Mesenchymal stem cell (in vitro differentiated cells and primary cell): Measurements from ENCODE around the gene SRRD.

Experiments
- DNase-seq: peaks from one replicate; pipeline ENCODE4 v3.0.0-alpha.2; 2013
- H2AFZ ChIP-seq: one replicate; pipeline ENCODE4 v1.6.1; 2013; ENCODE audit warnings: low read depth, mild to moderate bottlenecking, control low read depth, inconsistent platforms, low read length, moderate library complexity
- H2AK5ac ChIP-seq: 2 replicates; pipeline ENCODE4 v1.6.1; 2013; ENCODE audit warnings: low read length, moderate library complexity, mild to moderate bottlenecking, inconsistent platforms; ENCODE audit not compliant: severe bottlenecking
- H2BK120ac ChIP-seq: one replicate; pipeline ENCODE4 v1.6.1; 2013; ENCODE audit warnings: low read depth, mild to moderate bottlenecking, inconsistent platforms, low read length, moderate library complexity
- H2BK12ac ChIP-seq, 2 experiments: one replicate each; pipeline ENCODE4 v1.6.1; 2013; ENCODE audit warnings: inconsistent platforms in 2 of 2, low read length in 2 of 2, mild to moderate bottlenecking in 2 of 2, moderate library complexity in 2 of 2, control low read depth in 1 of 2
- H2BK15ac ChIP-seq: one replicate; pipeline ENCODE4 v1.6.1; 2013; ENCODE audit warnings: mild to moderate bottlenecking, low read depth, inconsistent platforms; ENCODE audit not compliant: poor library complexity, severe bottlenecking
- H2BK5ac ChIP-seq: 2 replicates; pipeline ENCODE4 v1.6.1; 2013; ENCODE audit warnings: low read depth, mild to moderate bottlenecking, low read length, control low read depth, inconsistent platforms; ENCODE audit not compliant: poor library complexity, severe bottlenecking
- H3K14ac ChIP-seq, 2 experiments: one replicate each; pipeline ENCODE4 v1.6.1; 2013; ENCODE audit warnings: inconsistent platforms in 2 of 2, low read length in 2 of 2, control low read depth in 1 of 2, mild to moderate bottlenecking in 1 of 2, moderate library complexity in 1 of 2
- H3K18ac ChIP-seq, 2 experiments: one replicate each; pipeline ENCODE4 v1.6.1; 2013; ENCODE audit warnings: inconsistent platforms in 2 of 2, low read length in 2 of 2, control low read depth in 1 of 2, low read depth in 1 of 2, mild to moderate bottlenecking in 1 of 2
- H3K23ac ChIP-seq, 2 experiments: one replicate each; pipeline ENCODE4 v1.6.1; 2013; ENCODE audit warnings: inconsistent platforms in 2 of 2, low read length in 2 of 2, mild to moderate bottlenecking in 2 of 2, moderate library complexity in 2 of 2, control low read depth in 1 of 2
- H3K27ac ChIP-seq: 2 replicates; pipeline ENCODE4 v1.5.1; 2013; ENCODE audit warnings: mild to moderate bottlenecking, moderate library complexity, low read length, control low read depth, inconsistent platforms; ENCODE audit not compliant: poor library complexity, severe bottlenecking
- H3K27me3 ChIP-seq, 2 experiments: 2 replicates each; pipeline versions ENCODE4 v1.6.1 to v1.7.0; 2013; ENCODE audit warnings: low read length in 2 of 2, mild to moderate bottlenecking in 2 of 2, moderate library complexity in 2 of 2, control low read depth in 1 of 2, inconsistent platforms in 1 of 2; ENCODE audit not compliant: control insufficient read depth in 1 of 2, insufficient read depth in 1 of 2
- H3K36me3 ChIP-seq, 2 experiments: 2 replicates each; pipeline versions ENCODE4 v1.6.1 to v1.7.0; 2013; ENCODE audit warnings: low read length in 2 of 2, control low read depth in 1 of 2, inconsistent platforms in 1 of 2, low read depth in 1 of 2, mild to moderate bottlenecking in 1 of 2; ENCODE audit not compliant: insufficient read depth in 2 of 2, control insufficient read depth in 1 of 2
- H3K4ac ChIP-seq, 2 experiments: one replicate each; pipeline ENCODE4 v1.6.1; 2013; ENCODE audit warnings: inconsistent platforms in 2 of 2, low read length in 2 of 2, mild to moderate bottlenecking in 2 of 2, moderate library complexity in 2 of 2, control low read depth in 1 of 2, low read depth in 1 of 2
- H3K4me1 ChIP-seq: 2 replicates; pipeline ENCODE4 v1.6.1; 2013; ENCODE audit warnings: low read depth, low read length, control low read depth; ENCODE audit not compliant: control insufficient read depth, insufficient read depth
- H3K4me2 ChIP-seq: 2 replicates; pipeline ENCODE4 v1.6.1; 2013; ENCODE audit warnings: low read length, mild to moderate bottlenecking, inconsistent platforms; ENCODE audit not compliant: poor library complexity, severe bottlenecking
- H3K4me3 ChIP-seq, 2 experiments: 2 replicates each; pipeline versions ENCODE4 v1.5.1 to v1.7.0; 2013; ENCODE audit warnings: low read length in 2 of 2, mild to moderate bottlenecking in 2 of 2, control low read depth in 1 of 2, low read depth in 1 of 2; ENCODE audit not compliant: insufficient read depth in 1 of 2
- H3K79me1 ChIP-seq: replicated peaks from 2 replicates; pipeline ENCODE4 v1.6.1; 2013; ENCODE audit warnings: mild to moderate bottlenecking, control low read depth, low read length, inconsistent platforms; ENCODE audit not compliant: poor library complexity, severe bottlenecking
- H3K9ac ChIP-seq: 2 replicates; pipeline ENCODE4 v1.7.0; 2013; ENCODE audit warnings: mild to moderate bottlenecking, low read length, moderate library complexity
- H3K9me3 ChIP-seq: 2 replicates; pipeline ENCODE4 v1.7.0; 2013; ENCODE audit warnings: mild to moderate bottlenecking, low read length; ENCODE audit not compliant: control insufficient read depth
- H4K8ac ChIP-seq: one replicate; pipeline ENCODE4 v1.6.1; 2013; ENCODE audit warnings: inconsistent platforms, mild to moderate bottlenecking, low read length, moderate library complexity
- H4K91ac ChIP-seq: one replicate; pipeline ENCODE4 v1.6.1; 2013; ENCODE audit warnings: mild to moderate bottlenecking, low read length, inconsistent platforms
- WGBS: methylation state at CpG from one replicate; pipeline ENCODE4 v1.1.7; 2013; ENCODE audit warnings: mixed read lengths; 5-methylcytosine and 5-hydroxymethylcytosine counted together

Gene SRRD

DNA sequence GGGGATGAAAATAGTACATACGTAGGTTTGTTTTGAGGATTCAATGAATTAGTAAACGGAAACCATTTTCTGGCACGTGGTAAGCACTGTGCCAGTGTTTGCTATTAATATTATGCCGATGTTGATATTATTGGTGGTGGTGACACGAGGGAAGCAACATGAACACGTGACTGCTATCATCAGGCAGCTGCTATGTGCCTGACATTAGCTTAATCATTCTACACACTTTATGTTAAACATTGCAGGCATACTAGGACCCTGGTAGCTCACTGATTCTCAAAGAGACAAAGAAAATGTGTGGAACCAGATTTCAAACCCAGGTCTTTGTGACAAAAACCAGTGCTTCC lies 656 bp downstream of the SRRD start:
- Histone ChIP-seq H3K23ac (no peak overlapping the region), H2BK12ac (no peak overlapping the region), H3K4me2 (peak overlapping the region; percentile 65), H2BK15ac (no peak overlapping the region), H3K9me3 (no peaks in the 10 kb centered on the region), H3K4me1 (peaks cover 11% of the 10 kb centered on the region), H4K91ac (no peak overlapping the region), H3K4me3 (peak overlapping the region in 1 of 2 experiments; percentile 87), H3K4ac (no peak overlapping the region), H3K27me3 (no peaks in the 10 kb centered on the region), H3K18ac (no peak overlapping the region), H2BK120ac (no peak overlapping the region), H3K27ac (no peak overlapping the region), H3K9ac (peak overlapping the region; percentile 98), H3K36me3 (peaks cover 6 to 37% of the 10 kb centered on the region in 2 experiments), H2AK5ac (no peak overlapping the region), H4K8ac (no peak overlapping the region), H2AFZ (no peak overlapping the region), H3K79me1 (peaks cover 32% of the 10 kb centered on the region), H3K14ac (no peak overlapping the region), H2BK5ac (no peak overlapping the region)
- 17% methylated on average over 6 of the region's 6 CpGs for WGBS
- DNase-seq = no peak

DNA sequence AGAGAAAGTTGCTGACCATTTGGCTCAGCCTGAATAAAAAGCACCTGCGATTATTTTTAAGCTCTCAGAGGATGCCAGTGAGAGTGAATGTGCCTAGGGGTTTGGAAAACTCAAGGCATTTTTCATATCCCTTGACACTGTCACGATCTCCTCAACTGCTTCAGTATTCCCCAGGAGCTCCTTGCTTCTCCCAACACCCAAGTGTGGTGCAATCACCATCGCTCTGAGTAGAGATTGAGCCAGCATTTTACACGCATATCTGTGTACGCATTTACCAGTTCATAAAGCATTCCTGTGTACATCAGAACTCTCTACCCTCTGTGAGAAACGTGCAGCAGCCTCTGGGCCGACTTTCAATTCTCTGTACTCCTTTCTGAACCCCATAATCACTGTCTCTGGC lies 1.3 kb downstream of the SRRD start:
- Histone ChIP-seq H3K4me3 (peak overlapping the region in 1 of 2 experiments; percentile 87), H2BK15ac (no peak overlapping the region), H3K23ac (no peak overlapping the region), H3K36me3 (peaks cover 9 to 39% of the 10 kb centered on the region in 2 experiments), H2AFZ (no peak overlapping the region), H3K27ac (no peak overlapping the region), H3K79me1 (peaks cover 32% of the 10 kb centered on the region), H3K9ac (peak overlapping the region; percentile 98), H3K14ac (no peak overlapping the region), H4K91ac (no peak overlapping the region), H4K8ac (no peak overlapping the region), H3K4ac (no peak overlapping the region), H2BK5ac (no peak overlapping the region), H3K18ac (no peak overlapping the region), H2AK5ac (peak overlapping the region; percentile 53), H2BK120ac (no peak overlapping the region), H3K4me2 (no peak overlapping the region), H3K9me3 (no peaks in the 10 kb centered on the region), H3K4me1 (peaks cover 11% of the 10 kb centered on the region), H3K27me3 (no peaks in the 10 kb centered on the region), H2BK12ac (no peak overlapping the region)
- WGBS = 91% methylated on average over 7 of the region's 7 CpGs
- peak; percentile 9 for DNase-seq

DNA sequence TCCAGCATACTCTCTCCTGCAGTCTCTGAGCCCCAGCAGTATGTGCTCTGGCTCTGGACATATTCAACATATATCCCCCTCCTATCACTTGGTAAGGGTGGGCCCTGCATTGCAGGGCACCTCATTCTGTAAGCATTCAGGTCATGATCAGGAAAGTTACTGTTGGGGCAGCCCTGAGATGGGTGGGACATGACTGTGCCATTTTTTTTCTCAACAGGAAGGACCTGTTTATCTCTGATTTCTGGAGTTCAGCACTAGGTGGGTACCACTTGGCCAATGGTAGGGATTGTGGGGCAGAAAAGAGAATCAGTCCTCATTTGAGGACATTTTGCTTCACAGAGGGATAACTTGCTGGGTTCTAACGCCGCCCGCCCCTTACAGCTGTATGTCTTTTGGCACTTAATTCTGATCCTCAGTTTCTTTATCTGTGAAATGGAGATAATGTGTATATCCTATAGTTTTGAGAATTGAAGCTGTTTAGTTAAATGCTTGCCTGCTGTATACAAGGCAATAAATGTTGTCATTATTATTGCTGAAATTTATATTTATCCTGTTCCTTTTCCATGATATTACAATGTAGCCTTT lies 2.2 kb downstream of the SRRD start:
- no peak overlapping the region for H3K4me3 ChIP-seq
- no peak overlapping the region for H2BK12ac ChIP-seq
- H2BK120ac ChIP-seq = no peak overlapping the region
- no peak overlapping the region for H3K14ac ChIP-seq
- no peak overlapping the region for H2BK5ac ChIP-seq
- H3K79me1 ChIP-seq = peaks cover 29% of the 10 kb centered on the region
- H3K4ac ChIP-seq = no peak overlapping the region
- H3K36me3 ChIP-seq = peaks cover 8 to 43% of the 10 kb centered on the region in 2 experiments
- no peak overlapping the region for H3K23ac ChIP-seq
- no peak overlapping the region for H4K8ac ChIP-seq
- no peak overlapping the region for H3K4me2 ChIP-seq
- H4K91ac ChIP-seq = no peak overlapping the region
- H3K4me1 ChIP-seq = peaks cover 7% of the 10 kb centered on the region
- H2AFZ ChIP-seq = no peak overlapping the region
- no peak overlapping the region for H2BK15ac ChIP-seq
- H3K27ac ChIP-seq = no peak overlapping the region
- WGBS = 81% methylated on average over 3 of the region's 3 CpGs
- peak overlapping the region; percentile 44 for H2AK5ac ChIP-seq
- H3K18ac ChIP-seq = no peak overlapping the region
- H3K27me3 ChIP-seq = no peaks in the 10 kb centered on the region
- peak overlapping the region; percentile 98 for H3K9ac ChIP-seq
- no peaks in the 10 kb centered on the region for H3K9me3 ChIP-seq
- DNase-seq = no peak

DNA sequence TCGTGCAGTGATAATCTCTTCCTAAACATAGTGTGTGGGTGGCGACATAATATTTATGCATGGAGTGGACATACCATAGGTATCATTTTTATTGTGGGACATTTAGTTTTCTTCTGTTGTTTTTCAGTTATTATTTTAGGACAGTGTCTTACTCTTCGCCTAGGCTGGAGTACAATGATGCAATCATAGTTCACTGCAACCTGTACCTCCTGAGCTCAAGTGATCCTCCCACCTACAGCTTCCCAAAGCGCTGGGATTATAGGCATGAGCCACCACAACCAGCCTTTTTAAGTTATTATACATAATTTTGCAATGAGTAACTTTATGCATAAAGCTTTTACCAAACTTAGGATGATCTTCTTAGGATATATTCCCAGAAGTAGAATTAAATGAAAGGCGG lies 2.7 kb downstream of the SRRD start:
- Histone ChIP-seq H3K9ac (no peak overlapping the region), H4K8ac (no peak overlapping the region), H3K4me1 (peaks cover 7% of the 10 kb centered on the region), H2BK5ac (no peak overlapping the region), H3K79me1 (peaks cover 30% of the 10 kb centered on the region), H2BK15ac (no peak overlapping the region), H3K18ac (no peak overlapping the region), H2AFZ (no peak overlapping the region), H2BK12ac (no peak overlapping the region), H3K27ac (no peak overlapping the region), H3K9me3 (no peaks in the 10 kb centered on the region), H2AK5ac (no peak overlapping the region), H4K91ac (no peak overlapping the region), H3K23ac (no peak overlapping the region), H3K4ac (no peak overlapping the region), H3K4me3 (no peak overlapping the region), H3K4me2 (no peak overlapping the region), H3K36me3 (peaks cover 9 to 43% of the 10 kb centered on the region in 2 experiments), H2BK120ac (no peak overlapping the region), H3K27me3 (no peaks in the 10 kb centered on the region), H3K14ac (no peak overlapping the region)
- no peak for DNase-seq
- 100% methylated on average over 3 of the region's 5 CpGs for WGBS
